ENCODE data around the gene SHE. TPM values are rescaled to one million over a fixed set of nuclear protein-coding genes. Genes with fewer than 3 reads are reported as not detected.
A peak's percentile ranks its signal among the peaks of the same experiment; 100 is the strongest.

SHE gene
- total RNA-seq, 1 experiment from 2014 or later = not detected

DNA sequence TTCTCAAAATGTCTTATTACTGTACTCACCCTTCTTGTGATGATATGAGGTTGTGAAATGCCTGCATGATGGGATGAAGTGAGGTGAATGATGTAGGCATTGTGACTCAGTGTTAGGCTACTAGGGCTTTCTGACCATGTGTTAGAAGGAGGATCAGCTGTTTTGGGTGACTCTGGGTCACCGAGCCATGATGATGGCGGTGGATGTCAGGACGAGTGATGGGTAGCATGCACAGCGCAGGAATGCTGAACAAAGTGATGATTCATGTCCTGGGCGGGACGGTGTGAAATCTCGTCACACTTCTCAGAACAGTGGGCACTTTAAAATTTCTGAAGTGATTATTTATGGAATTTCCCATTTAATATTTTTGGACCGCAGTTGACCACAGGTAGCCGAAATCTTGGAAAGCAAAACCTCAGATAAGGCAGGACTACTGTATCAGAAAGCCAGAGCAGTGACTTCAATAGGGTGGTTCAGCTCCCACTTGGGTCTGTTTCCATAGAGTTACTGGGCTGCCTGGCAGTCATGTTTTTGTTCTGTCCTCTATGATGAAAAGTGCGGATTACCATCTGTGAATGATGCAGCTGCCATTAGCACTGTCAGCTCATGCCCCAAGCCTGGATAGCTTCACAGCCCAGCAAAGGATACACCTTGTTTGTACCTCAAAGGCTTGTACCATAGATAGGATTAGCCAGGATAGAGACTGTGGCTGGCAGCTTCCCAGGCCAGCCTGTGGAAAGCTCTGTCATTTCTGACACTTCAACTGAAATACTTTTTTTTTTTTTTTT, 70.4 kb downstream of the SHE start:
- DNase-seq (ENCODE audit: low read depth, low spot score) (no peak), ATAC-seq (peak; percentile 37; the same call in 1 of the 2 replicates)
- Histone ChIP-seq H4K20me1 (ENCODE audit: insufficient read depth) (no peaks in the 10 kb centered on the region), H3K4me3 (replicated peaks in 1 of 2; ENCODE audit: low read depth in 1 of 2, low read length in 2 of 2) (no peak overlapping the region), H2AFZ (ENCODE audit: low read depth, low read length, poor library complexity, severe bottlenecking) (no peak overlapping the region), H3K9me3 (ENCODE audit: control insufficient read depth in 1 of 2, insufficient read depth in 1 of 2, low read depth in 1 of 2, low read length in 2 of 2) (no peaks in the 10 kb centered on the region), H3K36me3 (ENCODE audit: control insufficient read depth in 1 of 2, insufficient read depth in 2 of 2, low read length in 2 of 2) (no peaks in the 10 kb centered on the region), H3K9ac (ENCODE audit: low read length) (no peak overlapping the region), H3K27me3 (ENCODE audit: insufficient read depth, low read length) (no peaks in the 10 kb centered on the region), H3K27ac (ENCODE audit: low read depth, low read length) (peak overlapping the region; percentile 18; the same call in 1 of the 2 replicates), H3K4me1 (ENCODE audit: control insufficient read depth in 1 of 2, insufficient read depth in 2 of 2, low read length in 2 of 2) (peaks cover 44 to 61% of the 10 kb centered on the region in 2 experiments), H3K79me2 (ENCODE audit: insufficient read depth, low read length) (no peaks in the 10 kb centered on the region), H3K4me2 (ENCODE audit: low read length) (peak overlapping the region; percentile 52), H3K9me2 (ENCODE audit: insufficient read depth) (no peaks in the 10 kb centered on the region)
- ChIA-PET POLR2A (interaction anchor here (0.7 kb wide), 1 partner anchor 445 kb away, joined by 4 read pairs; no protein-coding TSS in a partner anchor), RAD21 (ENCODE audit: low non-redundant PET in 1 of 2, low total read pairs in 2 of 2, uncharacterized antibody in 2 of 2, unreplicated experiment in 2 of 2) (no interaction called here), CTCF (interaction anchor here (1.5 kb wide), 1 partner anchor 10 kb away, joined by 3 read pairs; no protein-coding TSS in a partner anchor)
- intact Hi-C loops (cut with micrococcal nuclease) = loop anchor here (2.0 to 5.0 kb wide), 3 partner anchors 13 to 79 kb away; partner anchors contain the start of gene IL6R
- TF ChIP-seq FOSL1 (IDR thresholded peaks at IDR 0.05; ENCODE audit: low read depth) (peak; percentile 28; the same call in 1 of the 2 replicates), SP1 (IDR thresholded peaks at IDR 0.05; ENCODE audit: low read depth) (peak; percentile 31; the same call in 1 of the 2 replicates), MAX (IDR thresholded peaks at IDR 0.05) (peak; percentile 56), CBX3 (IDR thresholded peaks at IDR 0.05; ENCODE audit: low read depth) (0 out of 2 replicates have a peak, but pooled peaks have one; percentile 13), RAD21 (IDR thresholded peaks at IDR 0.05; ENCODE audit: low read depth) (no peak), JUND (IDR thresholded peaks at IDR 0.05) (0 out of 2 replicates have a peak, but pooled peaks have one; percentile 23)
- BruUV-seq (replicated peaks) = no TSS peak

DNA sequence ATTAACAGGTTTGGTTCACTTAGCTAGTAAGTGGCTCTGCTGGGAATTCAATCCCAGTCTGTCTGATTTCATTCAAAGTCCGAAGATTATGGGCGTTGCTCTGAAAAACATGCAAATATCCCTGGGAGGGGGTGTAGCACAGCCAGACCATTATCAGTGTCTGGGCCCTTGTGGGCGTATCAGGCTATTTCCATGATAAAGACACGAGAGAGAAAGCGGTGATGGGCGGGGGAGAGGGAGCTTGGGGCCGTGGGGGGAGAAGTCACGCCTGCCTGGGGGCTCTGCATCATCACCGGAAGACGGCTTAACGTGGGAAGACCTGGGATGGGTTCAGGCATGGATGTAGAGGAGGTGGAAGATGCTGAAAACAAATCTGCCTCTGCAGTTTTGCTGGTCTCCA, 71.3 kb downstream of the SHE start:
- H3K27me3 ChIP-seq (ENCODE audit: insufficient read depth, low read length) = no peaks in the 10 kb centered on the region
- TF ChIP-seq ELF1 (IDR thresholded peaks at IDR 0.05; ENCODE audit: borderline replicate concordance, low read depth) (no peak), EGR1 (IDR thresholded peaks at IDR 0.05; ENCODE audit: low read depth) (no peak), EZH2phosphoT487 (IDR thresholded peaks at IDR 0.05; ENCODE audit: borderline replicate concordance) (no peak)
- TF ChIP-seq, protein P1, sequence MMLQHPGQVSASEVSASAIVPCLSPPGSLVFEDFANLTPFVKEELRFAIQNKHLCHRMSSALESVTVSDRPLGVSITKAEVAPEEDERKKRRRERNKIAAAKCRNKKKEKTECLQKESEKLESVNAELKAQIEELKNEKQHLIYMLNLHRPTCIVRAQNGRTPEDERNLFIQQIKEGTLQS (IDR thresholded peaks at IDR 0.05) = no peak
- H3K36me3 ChIP-seq (ENCODE audit: control insufficient read depth in 1 of 2, insufficient read depth in 2 of 2, low read length in 2 of 2) = no peaks in the 10 kb centered on the region
- no peak overlapping the region for H3K4me2 ChIP-seq (ENCODE audit: low read length)
- H2AFZ ChIP-seq (ENCODE audit: low read depth, low read length, poor library complexity, severe bottlenecking) = no peak overlapping the region
- DNase-seq (ENCODE audit: low read depth, low spot score) (no peak), ATAC-seq (no peak)
- no TSS peak for BruUV-seq (replicated peaks)
- H3K4me1 ChIP-seq (ENCODE audit: control insufficient read depth in 1 of 2, insufficient read depth in 2 of 2, low read length in 2 of 2) = peaks cover 45 to 64% of the 10 kb centered on the region in 2 experiments
- intact Hi-C loops (cut with micrococcal nuclease) = loop anchor here (5.0 kb wide), 1 partner anchor 79 kb away; no protein-coding TSS in a partner anchor
- H4K20me1 ChIP-seq (ENCODE audit: insufficient read depth) = no peaks in the 10 kb centered on the region
- H3K27ac ChIP-seq (ENCODE audit: low read depth, low read length) = no peak overlapping the region
- H3K4me3 ChIP-seq (replicated peaks in 1 of 2; ENCODE audit: low read depth in 1 of 2, low read length in 2 of 2) = no peak overlapping the region
- ChIA-PET RAD21 (ENCODE audit: low non-redundant PET in 1 of 2, low total read pairs in 2 of 2, uncharacterized antibody in 2 of 2, unreplicated experiment in 2 of 2) (no interaction called here), POLR2A (no interaction called here), CTCF (interaction anchor here (1.5 kb wide), 1 partner anchor 11 kb away, joined by 3 read pairs; no protein-coding TSS in a partner anchor)
- H3K9ac ChIP-seq (ENCODE audit: low read length) = no peak overlapping the region
- no peaks in the 10 kb centered on the region for H3K9me2 ChIP-seq (ENCODE audit: insufficient read depth)
- no peaks in the 10 kb centered on the region for H3K79me2 ChIP-seq (ENCODE audit: insufficient read depth, low read length)
- no peaks in the 10 kb centered on the region for H3K9me3 ChIP-seq (ENCODE audit: control insufficient read depth in 1 of 2, insufficient read depth in 1 of 2, low read depth in 1 of 2, low read length in 2 of 2)
